ENCODE measurements around the gene DENND1B.

The DENND1B gene

DNA sequence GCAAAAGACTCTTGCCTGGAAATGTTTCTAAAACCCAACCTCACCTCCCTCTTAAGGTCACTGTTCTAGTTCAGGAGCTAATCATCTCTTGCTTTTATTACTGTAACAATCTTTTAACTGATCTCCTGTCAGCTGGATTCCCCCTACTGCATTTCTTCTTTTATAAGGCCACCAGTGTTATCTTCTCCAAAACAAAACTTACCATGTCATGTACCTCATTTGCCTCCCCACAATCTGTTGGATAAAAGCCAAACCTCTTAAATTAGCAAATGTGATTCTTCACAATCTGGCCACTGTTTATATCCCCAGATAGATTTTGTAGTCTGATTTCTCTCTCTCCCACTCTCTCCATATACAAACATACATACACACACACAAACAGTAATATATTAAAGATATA, 143.3 kb downstream of the DENND1B start:
- Histone ChIP-seq H3K36me3 (ENCODE audit: control insufficient read depth, insufficient read depth, low read length) (no peaks in the 10 kb centered on the region), H3K4me1 (ENCODE audit: control insufficient read depth, insufficient read depth, low read length) (peaks cover 6% of the 10 kb centered on the region), H3K27me3 (ENCODE audit: control insufficient read depth, insufficient read depth, low read length) (no peaks in the 10 kb centered on the region), H3K9me3 (ENCODE audit: control insufficient read depth, insufficient read depth, low read length) (no peaks in the 10 kb centered on the region), H3K9ac (ENCODE audit: low read depth, low read length) (no peak overlapping the region), H3K4me3 (ENCODE audit: low read depth, low read length) (no peak overlapping the region), H3K27ac (ENCODE audit: low read depth, low read length) (no peak overlapping the region)

DNA sequence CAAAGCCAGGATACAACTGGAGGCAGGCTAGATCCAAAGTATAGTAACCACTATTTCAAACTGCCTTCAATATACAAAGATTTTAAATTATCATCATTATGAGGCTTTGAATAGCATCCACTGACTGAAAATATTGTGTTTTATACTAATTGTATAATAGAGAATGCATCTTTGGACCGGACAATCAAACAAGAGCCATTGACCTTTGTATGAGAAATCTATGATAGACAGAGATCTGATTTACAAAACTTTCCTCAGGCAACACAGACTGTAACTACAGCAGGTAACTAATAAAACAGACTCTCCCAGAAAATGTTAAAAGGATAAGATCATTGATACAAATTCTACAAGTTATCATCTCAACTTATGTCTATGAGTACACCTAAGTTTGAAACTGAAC, 152.9 kb downstream of the DENND1B start:
- Histone ChIP-seq H3K4me1 (ENCODE audit: control insufficient read depth, insufficient read depth, low read length) (peaks cover 4% of the 10 kb centered on the region; the same call in 1 of the 2 replicates), H3K27ac (ENCODE audit: low read depth, low read length) (no peak overlapping the region), H3K9ac (ENCODE audit: low read depth, low read length) (no peak overlapping the region), H3K36me3 (ENCODE audit: control insufficient read depth, insufficient read depth, low read length) (no peaks in the 10 kb centered on the region), H3K4me3 (ENCODE audit: low read depth, low read length) (no peak overlapping the region), H3K27me3 (ENCODE audit: control insufficient read depth, insufficient read depth, low read length) (no peaks in the 10 kb centered on the region), H3K9me3 (ENCODE audit: control insufficient read depth, insufficient read depth, low read length) (no peaks in the 10 kb centered on the region)

DNA sequence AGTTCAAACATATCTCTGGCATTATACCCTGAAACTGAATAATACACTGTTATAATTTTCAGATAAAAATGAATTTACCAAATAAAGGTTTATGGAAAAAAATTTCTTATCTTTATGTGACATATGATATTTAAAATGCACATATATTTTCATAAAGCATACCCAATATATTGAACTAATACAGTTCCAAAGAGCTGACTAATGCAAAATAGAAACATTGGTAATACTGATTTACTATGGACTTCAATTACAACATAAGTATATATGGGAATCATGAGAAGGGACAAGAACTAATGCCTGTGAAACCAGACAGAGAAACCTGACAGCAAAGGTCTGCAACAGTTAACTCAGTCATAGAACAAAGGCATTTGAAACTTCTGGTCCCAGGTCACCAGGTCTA, 153.5 kb downstream of the DENND1B start:
- no peaks in the 10 kb centered on the region for H3K9me3 ChIP-seq (ENCODE audit: control insufficient read depth, insufficient read depth, low read length)
- H3K4me1 ChIP-seq (ENCODE audit: control insufficient read depth, insufficient read depth, low read length), result peaks cover 4% of the 10 kb centered on the region; the same call in 1 of the 2 replicates
- H3K36me3 ChIP-seq (ENCODE audit: control insufficient read depth, insufficient read depth, low read length), result no peaks in the 10 kb centered on the region
- H3K27ac ChIP-seq (ENCODE audit: low read depth, low read length), result no peak overlapping the region
- no peak overlapping the region for H3K9ac ChIP-seq (ENCODE audit: low read depth, low read length)
- no peak overlapping the region for H3K4me3 ChIP-seq (ENCODE audit: low read depth, low read length)
- no peaks in the 10 kb centered on the region for H3K27me3 ChIP-seq (ENCODE audit: control insufficient read depth, insufficient read depth, low read length)

DNA sequence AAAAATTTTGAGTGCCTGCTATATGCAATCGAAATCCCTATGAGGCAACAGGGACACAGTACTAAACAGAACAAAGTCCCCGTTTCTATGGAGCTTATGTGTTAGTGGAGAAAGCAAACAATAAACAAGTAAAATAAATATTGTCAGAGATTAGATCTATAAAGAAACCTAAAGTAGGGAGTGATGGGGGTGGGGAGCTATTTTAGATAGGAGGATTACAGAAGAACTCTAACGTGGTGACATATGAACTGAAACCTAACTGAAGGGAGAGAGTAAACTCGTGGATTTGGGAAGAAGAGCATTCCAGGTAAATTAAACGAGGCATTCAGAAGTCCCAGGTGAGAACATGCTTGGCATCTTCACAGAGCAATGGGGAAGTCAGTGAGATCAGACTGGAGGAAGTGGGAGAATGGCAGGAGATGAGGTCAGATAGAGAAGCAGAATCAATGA, 154.5 kb downstream of the DENND1B start:
- Histone ChIP-seq H3K27me3 (ENCODE audit: control insufficient read depth, insufficient read depth, low read length) (no peaks in the 10 kb centered on the region), H3K36me3 (ENCODE audit: control insufficient read depth, insufficient read depth, low read length) (no peaks in the 10 kb centered on the region), H3K4me1 (ENCODE audit: control insufficient read depth, insufficient read depth, low read length) (peaks cover 4% of the 10 kb centered on the region; the same call in 1 of the 2 replicates), H3K9me3 (ENCODE audit: control insufficient read depth, insufficient read depth, low read length) (no peaks in the 10 kb centered on the region), H3K27ac (ENCODE audit: low read depth, low read length) (no peak overlapping the region), H3K4me3 (ENCODE audit: low read depth, low read length) (no peak overlapping the region), H3K9ac (ENCODE audit: low read depth, low read length) (no peak overlapping the region)

DNA sequence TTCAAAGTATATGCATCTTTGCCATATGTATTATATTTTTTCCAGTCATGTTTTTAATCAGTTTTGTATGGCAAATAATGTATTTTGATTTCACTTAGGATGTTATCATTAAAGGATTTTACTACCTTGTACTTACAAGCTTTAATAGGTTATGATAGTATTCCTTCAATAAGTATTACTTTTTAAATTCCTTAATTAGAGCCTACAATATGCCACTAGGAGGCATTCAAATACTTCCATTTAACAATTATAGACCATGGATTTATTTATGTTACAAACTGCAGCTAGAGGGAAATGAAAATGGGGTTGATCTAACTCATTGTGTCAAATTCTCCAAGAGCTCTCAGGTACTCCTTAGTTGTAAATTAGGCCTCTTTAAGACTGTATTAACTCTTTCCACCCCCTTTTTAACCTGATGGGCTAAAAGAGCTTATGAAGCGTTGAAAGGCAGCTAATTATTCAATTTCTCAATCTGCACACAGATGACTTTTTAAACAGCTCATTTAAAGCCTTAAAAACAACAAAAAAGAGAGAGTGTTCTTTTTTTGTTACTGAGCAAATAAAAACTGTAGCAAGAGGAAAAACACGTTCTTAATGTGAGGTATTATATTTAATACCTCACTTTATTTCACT, 156.2 kb downstream of the DENND1B start:
- H3K4me3 ChIP-seq (ENCODE audit: low read depth, low read length), result no peak overlapping the region
- no peaks in the 10 kb centered on the region for H3K9me3 ChIP-seq (ENCODE audit: control insufficient read depth, insufficient read depth, low read length)
- no peaks in the 10 kb centered on the region for H3K36me3 ChIP-seq (ENCODE audit: control insufficient read depth, insufficient read depth, low read length)
- H3K4me1 ChIP-seq (ENCODE audit: control insufficient read depth, insufficient read depth, low read length), result peaks cover 4% of the 10 kb centered on the region; the same call in 1 of the 2 replicates
- no peaks in the 10 kb centered on the region for H3K27me3 ChIP-seq (ENCODE audit: control insufficient read depth, insufficient read depth, low read length)
- H3K27ac ChIP-seq (ENCODE audit: low read depth, low read length), result no peak overlapping the region
- H3K9ac ChIP-seq (ENCODE audit: low read depth, low read length), result no peak overlapping the region

DNA sequence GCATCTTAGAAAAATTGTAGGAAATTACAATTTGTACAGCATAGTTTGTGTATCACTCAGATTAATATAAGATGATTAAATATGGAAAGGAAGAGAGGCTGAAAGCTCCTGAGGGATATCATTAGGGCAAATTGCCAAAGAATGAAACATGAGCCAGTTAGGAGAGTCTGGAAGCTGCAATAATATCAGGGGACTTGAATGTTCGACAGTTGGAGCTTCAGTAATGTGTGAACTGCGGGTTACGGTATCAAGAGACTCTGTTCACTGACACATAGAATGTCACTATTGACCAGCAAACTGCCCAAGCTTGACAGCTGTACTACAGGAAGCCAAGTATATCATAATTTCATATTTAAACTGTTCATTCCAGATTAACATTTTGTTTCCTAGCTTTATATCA, 157.2 kb downstream of the DENND1B start:
- Histone ChIP-seq H3K36me3 (ENCODE audit: control insufficient read depth, insufficient read depth, low read length) (no peaks in the 10 kb centered on the region), H3K9me3 (ENCODE audit: control insufficient read depth, insufficient read depth, low read length) (no peaks in the 10 kb centered on the region), H3K4me1 (ENCODE audit: control insufficient read depth, insufficient read depth, low read length) (peaks cover 4% of the 10 kb centered on the region; the same call in 1 of the 2 replicates), H3K9ac (ENCODE audit: low read depth, low read length) (no peak overlapping the region), H3K27me3 (ENCODE audit: control insufficient read depth, insufficient read depth, low read length) (no peaks in the 10 kb centered on the region), H3K4me3 (ENCODE audit: low read depth, low read length) (no peak overlapping the region), H3K27ac (ENCODE audit: low read depth, low read length) (no peak overlapping the region)

DNA sequence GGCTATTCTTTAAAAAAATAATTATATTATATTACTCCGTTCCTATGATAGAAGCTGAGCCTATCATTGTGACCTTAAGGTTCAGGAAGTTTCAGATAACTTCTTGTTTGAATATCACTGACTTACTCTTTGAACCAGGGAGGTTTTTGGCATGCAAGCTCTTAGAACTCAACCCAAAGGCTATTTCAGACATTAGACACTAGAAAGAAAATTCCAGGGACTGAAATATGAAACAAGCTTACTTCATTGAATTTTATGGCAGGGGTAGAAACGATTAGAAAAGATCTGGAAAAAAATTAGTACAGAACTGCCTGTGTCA, 159.6 kb downstream of the DENND1B start:
- Histone ChIP-seq H3K4me3 (ENCODE audit: low read depth, low read length) (no peak overlapping the region), H3K36me3 (ENCODE audit: control insufficient read depth, insufficient read depth, low read length) (no peaks in the 10 kb centered on the region), H3K27ac (ENCODE audit: low read depth, low read length) (no peak overlapping the region), H3K4me1 (ENCODE audit: control insufficient read depth, insufficient read depth, low read length) (peaks cover 4% of the 10 kb centered on the region; the same call in 1 of the 2 replicates), H3K9ac (ENCODE audit: low read depth, low read length) (no peak overlapping the region), H3K27me3 (ENCODE audit: control insufficient read depth, insufficient read depth, low read length) (no peaks in the 10 kb centered on the region), H3K9me3 (ENCODE audit: control insufficient read depth, insufficient read depth, low read length) (no peaks in the 10 kb centered on the region)

DNA sequence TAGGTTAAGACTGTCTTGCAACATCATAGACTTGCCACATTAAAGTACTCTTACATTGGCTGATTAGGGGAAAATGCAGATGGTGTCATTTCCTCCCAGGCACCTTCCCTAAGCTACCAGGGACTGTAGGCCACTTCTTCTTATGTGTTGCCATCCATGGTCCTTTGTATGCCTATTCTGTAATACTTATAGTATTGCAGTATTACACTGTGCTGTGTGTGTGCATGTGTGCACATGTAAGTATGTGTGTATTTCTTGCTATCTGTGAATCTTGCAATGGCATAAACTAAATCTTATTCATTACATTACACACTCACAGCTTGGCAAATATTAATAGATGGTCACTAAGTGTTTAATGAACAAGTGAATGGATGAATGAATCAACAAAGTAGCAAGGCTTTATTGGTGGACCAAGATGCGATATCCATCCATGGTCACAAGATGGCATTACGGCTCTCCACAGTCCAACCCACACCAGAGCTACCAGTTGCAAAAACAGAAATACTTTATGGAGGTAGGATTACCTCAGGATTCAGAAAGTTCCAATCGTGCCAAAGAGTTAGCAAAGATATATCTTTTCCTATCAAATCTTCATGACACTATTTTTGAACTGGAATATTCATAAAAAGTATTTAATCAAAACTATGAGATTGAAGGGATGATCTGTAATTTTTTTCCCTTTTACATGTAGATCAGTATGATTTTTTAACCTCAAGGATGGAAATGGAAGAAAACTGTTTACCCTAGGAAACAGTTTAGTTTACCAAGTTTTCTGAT, 160.2 kb downstream of the DENND1B start:
- Histone ChIP-seq H3K9me3 (ENCODE audit: control insufficient read depth, insufficient read depth, low read length) (no peaks in the 10 kb centered on the region), H3K4me1 (ENCODE audit: control insufficient read depth, insufficient read depth, low read length) (peaks cover 4% of the 10 kb centered on the region; the same call in 1 of the 2 replicates), H3K36me3 (ENCODE audit: control insufficient read depth, insufficient read depth, low read length) (no peaks in the 10 kb centered on the region), H3K9ac (ENCODE audit: low read depth, low read length) (no peak overlapping the region), H3K27me3 (ENCODE audit: control insufficient read depth, insufficient read depth, low read length) (no peaks in the 10 kb centered on the region), H3K4me3 (ENCODE audit: low read depth, low read length) (no peak overlapping the region), H3K27ac (ENCODE audit: low read depth, low read length) (no peak overlapping the region)

DNA sequence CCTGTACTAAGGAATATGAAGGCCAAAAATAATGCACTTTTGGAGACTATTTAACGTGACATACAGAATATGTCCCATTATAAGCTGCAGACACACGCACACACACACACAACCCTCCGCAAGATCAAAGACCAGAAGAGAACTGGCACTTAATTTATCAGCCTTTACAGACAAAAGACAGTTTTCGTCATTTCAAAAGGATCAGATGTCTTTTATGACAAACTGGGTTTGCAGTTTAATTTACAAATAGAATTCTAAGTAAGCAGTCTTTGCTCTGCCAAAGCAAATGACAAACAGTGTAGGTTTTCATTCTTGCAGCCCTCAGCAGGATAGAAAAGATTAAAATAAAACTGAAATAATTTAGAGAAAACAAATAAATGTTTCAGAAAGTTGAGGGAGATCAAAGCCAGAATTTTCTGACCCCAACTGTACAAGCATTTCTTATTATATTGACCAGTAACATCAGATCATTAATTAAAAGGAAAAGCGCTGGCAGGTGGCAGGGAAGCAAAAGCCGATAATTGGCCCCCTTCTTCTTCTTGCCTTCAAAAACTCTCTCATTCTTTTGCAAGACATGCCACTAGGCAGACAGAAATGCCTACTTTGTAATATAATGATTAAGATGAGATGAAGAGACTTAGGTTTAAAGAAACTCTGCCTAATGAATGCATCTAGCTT, 169.0 kb downstream of the DENND1B start:
- Histone ChIP-seq H3K4me1 (ENCODE audit: control insufficient read depth, insufficient read depth, low read length) (no peaks in the 10 kb centered on the region), H3K27ac (ENCODE audit: low read depth, low read length) (no peak overlapping the region), H3K4me3 (ENCODE audit: low read depth, low read length) (no peak overlapping the region), H3K9ac (ENCODE audit: low read depth, low read length) (no peak overlapping the region), H3K9me3 (ENCODE audit: control insufficient read depth, insufficient read depth, low read length) (no peaks in the 10 kb centered on the region), H3K36me3 (ENCODE audit: control insufficient read depth, insufficient read depth, low read length) (no peaks in the 10 kb centered on the region), H3K27me3 (ENCODE audit: control insufficient read depth, insufficient read depth, low read length) (no peaks in the 10 kb centered on the region)

DNA sequence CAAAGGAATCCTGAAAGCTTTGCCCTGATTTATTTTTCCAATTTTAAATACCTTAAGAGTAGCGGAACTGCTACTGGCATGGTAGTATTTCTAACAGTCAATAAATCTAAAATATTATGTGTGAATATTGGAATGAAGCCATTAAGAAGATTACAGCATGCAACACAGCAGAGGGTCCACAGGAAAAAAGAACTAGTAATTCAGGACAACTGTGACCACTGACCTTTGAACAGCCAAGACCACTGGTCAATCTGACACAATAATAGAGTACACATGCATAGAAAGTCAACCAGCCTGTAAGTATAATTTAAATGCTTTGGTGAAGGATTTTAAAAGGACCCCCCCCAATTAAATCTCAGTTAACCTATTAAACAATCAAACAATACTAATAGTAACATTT, 171.0 kb downstream of the DENND1B start:
- Histone ChIP-seq H3K9me3 (ENCODE audit: control insufficient read depth, insufficient read depth, low read length) (no peaks in the 10 kb centered on the region), H3K27me3 (ENCODE audit: control insufficient read depth, insufficient read depth, low read length) (no peaks in the 10 kb centered on the region), H3K27ac (ENCODE audit: low read depth, low read length) (no peak overlapping the region), H3K4me1 (ENCODE audit: control insufficient read depth, insufficient read depth, low read length) (no peaks in the 10 kb centered on the region), H3K4me3 (ENCODE audit: low read depth, low read length) (no peak overlapping the region), H3K9ac (ENCODE audit: low read depth, low read length) (no peak overlapping the region), H3K36me3 (ENCODE audit: control insufficient read depth, insufficient read depth, low read length) (no peaks in the 10 kb centered on the region)

DNA sequence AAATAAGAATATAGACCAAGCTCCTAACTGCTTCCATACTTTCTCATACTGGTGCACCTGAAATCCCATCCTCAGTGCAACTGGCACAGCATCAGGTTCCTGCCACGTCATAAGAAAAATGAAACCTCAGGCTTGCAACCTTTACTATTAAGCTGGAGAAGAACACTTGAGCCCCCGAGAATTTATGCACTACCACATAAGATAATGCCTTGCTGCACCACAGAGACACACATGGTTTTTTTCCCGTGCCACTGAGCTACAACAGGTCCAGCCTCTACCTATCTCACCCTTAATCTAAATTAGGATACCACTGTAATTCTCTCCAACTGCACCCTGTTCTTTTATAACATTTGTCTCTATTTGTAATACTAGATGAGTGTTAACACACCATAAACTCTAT, 174.5 kb downstream of the DENND1B start:
- Histone ChIP-seq H3K9me3 (ENCODE audit: control insufficient read depth, insufficient read depth, low read length) (no peaks in the 10 kb centered on the region), H3K36me3 (ENCODE audit: control insufficient read depth, insufficient read depth, low read length) (no peaks in the 10 kb centered on the region), H3K27ac (ENCODE audit: low read depth, low read length) (no peak overlapping the region), H3K9ac (ENCODE audit: low read depth, low read length) (no peak overlapping the region), H3K4me1 (ENCODE audit: control insufficient read depth, insufficient read depth, low read length) (no peaks in the 10 kb centered on the region), H3K27me3 (ENCODE audit: control insufficient read depth, insufficient read depth, low read length) (no peaks in the 10 kb centered on the region), H3K4me3 (ENCODE audit: low read depth, low read length) (no peak overlapping the region)
